Left lung (tissue), 10 donors: ENCODE results near the gene NAALADL2. TPM values are rescaled to one million over a fixed set of nuclear protein-coding genes. Genes with fewer than 3 reads are reported as not detected.
"Not testable (repeated sequence)": the region's sequence is repeated elsewhere in the genome, so short reads cannot be mapped to it uniquely, and the experiment has no call there.

Experiments used
- ATAC-seq: fragments of 200-7000 bp; cut with Tn5 transposase; one replicate; pipeline ENCODE4 v1.9.1; 2020; ENCODE audit warnings: moderate library complexity
- DNase-seq, 4 donors: peaks; one replicate each; pipeline ENCODE4 v3.0.0-alpha.2; 2013 to 2020
- H3K27ac ChIP-seq, 2 donors: fragments of 200-600 bp; sonication (generic) in 1 of 2; one replicate each; pipeline versions ENCODE4 v1.5.0 to v1.8.0; 2020 to 2021
- H3K27me3 ChIP-seq, 2 donors: fragments of 200-600 bp; sonication (generic) in 1 of 2; one replicate each; pipeline versions ENCODE4 v1.5.0 to v1.8.0; 2020 to 2021
- H3K36me3 ChIP-seq, 2 donors: fragments of 200-600 bp; sonication (generic) in 1 of 2; one replicate each; pipeline versions ENCODE4 v1.5.0 to v1.8.0; 2020 to 2021
- H3K4me1 ChIP-seq, 2 donors: fragments of 200-600 bp; one replicate each; pipeline ENCODE4 v1.8.0; 2021
- H3K4me3 ChIP-seq, 2 donors: fragments of 200-600 bp; sonication (generic) in 1 of 2; one replicate each; pipeline versions ENCODE4 v1.5.0 to v1.8.0; 2020 to 2021; ENCODE audit warnings: mild to moderate bottlenecking in 1 of 2
- H3K9me3 ChIP-seq, 2 donors: fragments of 200-600 bp; sonication (generic) in 1 of 2; one replicate each; pipeline versions ENCODE4 v1.5.0 to v1.8.0; 2020 to 2021
- intact Hi-C, 2 donors: fragments of 100-400 bp; cut with DNase I; formaldehyde crosslinking; loops; one replicate each; pipeline versions ENCODE4 v1.11.2 to v1.14.2; 2022
- polyA plus RNA-seq, 6 donors: library from polyadenylated mRNA; unstranded; fragments of 120-200 nt; gene quantifications; one replicate each; pipeline ENCODE4 v1.2.1, GENCODE V29; 2013; ENCODE audit not compliant: insufficient read length in 6 of 6
- total RNA-seq, 2 donors: library from RNA; stranded (reverse); fragmentation: NEBNext Ultra II Directional; extraction: Animal tissue kit (Norgen Biotek cat#: 25700); gene quantifications; one replicate each; pipeline ENCODE4 v1.2.1, GENCODE V29; 2021
- TF ChIP-seq, protein P1 (sequence below), 2 donors: fragments of 200-600 bp; sonication (generic) in 1 of 2; IDR thresholded peaks; one replicate each; pipeline versions ENCODE4 v1.5.0 to v1.8.0; 2021; ENCODE audit warnings: antibody characterized with exemption in 2 of 2
- donor health status: DM: no; HTN: yes; CAD: no.
- donor health status: DM: no; HTN: no; CAD: no.

NAALADL2 gene
- total and polyA plus RNA-seq, 8 donors, result 9.8 to 23.3 (median 17.8) TPM

DNA sequence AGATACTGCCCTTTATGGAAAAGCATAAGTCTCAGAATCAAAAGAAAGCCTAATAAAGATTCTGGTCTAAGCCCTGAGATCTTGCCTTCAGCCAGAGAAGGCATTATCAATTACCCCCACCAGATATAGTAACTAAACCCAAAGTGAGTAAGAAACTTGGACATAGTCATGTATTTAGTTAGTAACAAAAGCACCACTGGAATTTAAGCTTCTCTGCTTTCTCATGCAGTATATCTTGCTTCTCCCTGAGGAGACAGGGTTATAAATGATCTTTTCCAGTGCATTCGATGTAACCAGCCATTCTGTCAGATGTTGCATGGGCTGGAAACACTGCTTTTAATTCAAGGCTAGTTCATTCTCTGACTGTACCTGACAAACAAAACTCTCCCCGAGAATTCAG, 946.7 kb downstream of the NAALADL2 start:
- no peaks in the 10 kb centered on the region for H3K27me3 ChIP-seq
- no peaks in the 10 kb centered on the region for H3K9me3 ChIP-seq
- ATAC-seq (no peak), DNase-seq (no peak)
- H3K4me3 ChIP-seq, result no peak overlapping the region
- no peak overlapping the region for H3K27ac ChIP-seq
- intact Hi-C loops, result no loop called here
- H3K4me1 ChIP-seq, result no peaks in the 10 kb centered on the region
- H3K36me3 ChIP-seq, result no peaks in the 10 kb centered on the region
- TF ChIP-seq, protein P1, sequence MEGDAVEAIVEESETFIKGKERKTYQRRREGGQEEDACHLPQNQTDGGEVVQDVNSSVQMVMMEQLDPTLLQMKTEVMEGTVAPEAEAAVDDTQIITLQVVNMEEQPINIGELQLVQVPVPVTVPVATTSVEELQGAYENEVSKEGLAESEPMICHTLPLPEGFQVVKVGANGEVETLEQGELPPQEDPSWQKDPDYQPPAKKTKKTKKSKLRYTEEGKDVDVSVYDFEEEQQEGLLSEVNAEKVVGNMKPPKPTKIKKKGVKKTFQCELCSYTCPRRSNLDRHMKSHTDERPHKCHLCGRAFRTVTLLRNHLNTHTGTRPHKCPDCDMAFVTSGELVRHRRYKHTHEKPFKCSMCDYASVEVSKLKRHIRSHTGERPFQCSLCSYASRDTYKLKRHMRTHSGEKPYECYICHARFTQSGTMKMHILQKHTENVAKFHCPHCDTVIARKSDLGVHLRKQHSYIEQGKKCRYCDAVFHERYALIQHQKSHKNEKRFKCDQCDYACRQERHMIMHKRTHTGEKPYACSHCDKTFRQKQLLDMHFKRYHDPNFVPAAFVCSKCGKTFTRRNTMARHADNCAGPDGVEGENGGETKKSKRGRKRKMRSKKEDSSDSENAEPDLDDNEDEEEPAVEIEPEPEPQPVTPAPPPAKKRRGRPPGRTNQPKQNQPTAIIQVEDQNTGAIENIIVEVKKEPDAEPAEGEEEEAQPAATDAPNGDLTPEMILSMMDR (IDR thresholded peaks at IDR 0.05), result no peak

DNA sequence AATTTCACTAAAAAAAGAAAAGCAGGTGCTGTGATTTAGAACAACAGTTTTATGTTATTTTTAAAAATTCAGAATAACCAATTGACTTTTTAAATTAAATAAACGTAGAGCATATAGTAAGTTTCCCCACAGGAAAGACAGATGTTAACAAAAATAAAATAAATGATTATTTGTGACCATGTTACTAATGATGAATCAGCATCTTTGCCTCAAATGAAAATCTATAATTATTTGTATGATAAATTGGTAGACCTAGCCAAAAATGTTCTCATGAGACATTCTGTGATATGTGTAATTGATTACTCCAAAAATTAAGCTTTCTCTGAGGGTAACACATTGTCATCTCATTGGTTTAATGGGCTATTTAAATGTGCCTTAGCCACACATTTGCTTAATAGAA, 948.0 kb downstream of the NAALADL2 start:
- peaks cover 0 to 1% of the 10 kb centered on the region in 2 donors for H3K9me3 ChIP-seq
- DNase-seq, result no peak
- no peak overlapping the region for H3K4me3 ChIP-seq
- intact Hi-C loops, result no loop called here
- no peaks in the 10 kb centered on the region for H3K4me1 ChIP-seq
- TF ChIP-seq, protein P1 (IDR thresholded peaks at IDR 0.05), result no peak
- H3K27me3 ChIP-seq, result no peaks in the 10 kb centered on the region
- H3K36me3 ChIP-seq, result no peaks in the 10 kb centered on the region
- no peak for ATAC-seq
- H3K27ac ChIP-seq, result no peak overlapping the region

DNA sequence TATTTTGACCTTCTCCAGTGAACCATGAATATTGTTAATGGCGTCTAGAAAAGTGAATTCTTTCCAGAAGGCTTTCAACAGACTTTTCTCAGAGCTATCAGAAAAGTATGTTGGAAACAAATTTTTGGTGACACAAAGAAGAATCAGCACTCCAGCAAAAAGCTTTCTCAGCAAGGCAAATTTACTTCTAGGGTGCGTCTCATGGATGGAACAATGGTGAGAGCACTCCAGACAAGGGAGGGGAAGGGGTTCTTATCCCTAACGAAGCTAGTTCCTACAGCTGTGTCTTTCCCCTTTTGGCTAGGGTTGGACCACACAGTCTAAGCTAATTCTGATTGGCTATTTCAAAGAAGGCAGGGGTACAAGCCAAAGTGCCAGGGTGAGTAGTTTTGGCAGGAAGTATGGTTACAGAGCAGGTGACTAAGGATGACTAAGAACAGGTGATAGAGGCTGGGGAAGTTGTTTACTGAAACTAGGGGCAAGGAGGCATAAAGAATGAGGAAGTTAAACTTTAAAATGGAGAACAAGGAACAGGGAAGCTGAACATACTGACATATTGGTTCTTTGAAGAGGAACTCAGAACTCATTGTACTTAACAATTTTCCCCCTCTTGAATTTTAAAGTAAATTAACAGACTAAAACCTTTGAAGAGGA, 959.8 kb downstream of the NAALADL2 start:
- TF ChIP-seq, protein P1 (IDR thresholded peaks at IDR 0.05), result no peak

DNA sequence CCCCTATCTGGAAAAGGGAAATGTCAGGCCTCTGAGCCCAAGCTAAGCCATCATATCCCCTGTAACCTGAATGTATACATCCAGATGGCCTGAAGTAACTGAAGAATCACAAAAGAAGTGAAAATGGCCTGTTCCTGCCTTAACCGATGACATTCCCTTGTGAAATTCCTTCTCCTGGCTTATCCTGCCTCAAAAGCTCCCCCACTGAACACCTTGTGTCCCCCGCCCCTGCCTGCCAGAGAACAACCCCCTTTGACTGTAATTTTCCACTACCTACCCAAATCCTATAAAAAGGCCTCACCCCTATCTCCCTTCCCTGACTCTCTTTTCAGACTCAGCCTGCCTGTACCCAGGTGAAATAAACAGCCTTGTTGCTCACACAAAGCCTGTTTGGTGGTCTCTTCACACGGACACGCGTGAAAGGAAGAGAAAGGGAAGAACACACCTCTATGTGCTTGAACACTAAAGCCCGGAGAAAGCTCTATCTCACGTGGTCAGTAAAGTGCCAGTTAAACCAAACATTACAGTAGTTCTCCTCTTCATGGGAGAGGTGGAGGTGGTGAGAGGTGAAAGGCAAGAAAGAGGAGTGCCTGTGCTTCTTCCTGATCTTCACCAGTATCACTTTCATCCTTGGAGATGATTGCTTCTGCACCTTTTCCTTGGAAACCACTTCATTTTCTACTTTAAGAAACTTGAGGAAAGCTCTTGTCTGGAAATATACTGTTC, 963.8 kb downstream of the NAALADL2 start:
- H3K9me3 ChIP-seq, result peaks cover 0 to 36% of the 10 kb centered on the region in 2 donors
- ATAC-seq, H3K27me3 ChIP-seq, H3K4me1 ChIP-seq, H3K27ac ChIP-seq, H3K4me3 ChIP-seq, DNase-seq, H3K36me3 ChIP-seq, intact Hi-C loops: not testable (repeated sequence)

More for the DNA sequence above, 959.8 kb downstream of the NAALADL2 start:
- intact Hi-C loops, result no loop called here
- Histone ChIP-seq H3K27ac (no peak overlapping the region), H3K9me3 (peaks cover 0 to 64% of the 10 kb centered on the region in 2 donors), H3K4me1 (no peaks in the 10 kb centered on the region), H3K27me3 (no peaks in the 10 kb centered on the region), H3K36me3 (no peaks in the 10 kb centered on the region), H3K4me3 (no peak overlapping the region)
- DNase-seq (no peak), ATAC-seq (no peak)

DNA sequence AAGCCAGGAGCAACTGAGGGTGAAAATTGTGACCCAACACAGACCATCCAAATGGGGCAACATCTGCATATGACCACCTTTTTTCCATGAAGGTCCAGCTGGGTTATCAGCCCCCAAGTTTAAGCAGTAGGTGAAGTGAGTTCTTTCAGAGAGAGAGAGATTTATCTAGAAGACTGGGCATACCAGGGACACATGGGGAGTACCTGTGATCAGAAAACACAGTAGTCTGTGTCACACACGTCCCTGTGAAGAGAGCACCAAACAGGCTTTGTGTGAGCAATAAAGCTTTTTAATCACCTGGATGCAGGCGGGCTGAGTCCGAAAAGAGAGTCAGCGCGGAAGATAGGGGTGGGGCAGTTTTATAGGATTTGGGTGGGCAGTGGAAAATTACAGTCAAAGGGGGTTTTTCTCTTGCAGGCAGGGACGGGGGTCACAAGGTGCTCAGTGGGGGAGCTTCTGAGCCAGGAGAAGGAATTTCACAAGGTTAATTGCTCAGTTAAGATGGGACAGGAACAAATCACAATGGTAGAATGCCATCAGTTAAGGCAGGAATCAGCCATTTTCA, 966.0 kb downstream of the NAALADL2 start:
- H3K27me3 ChIP-seq, H3K4me1 ChIP-seq, H3K36me3 ChIP-seq, DNase-seq, H3K4me3 ChIP-seq, H3K27ac ChIP-seq, intact Hi-C loops, ATAC-seq: not testable (repeated sequence)
- peaks cover 0 to 15% of the 10 kb centered on the region in 2 donors for H3K9me3 ChIP-seq

DNA sequence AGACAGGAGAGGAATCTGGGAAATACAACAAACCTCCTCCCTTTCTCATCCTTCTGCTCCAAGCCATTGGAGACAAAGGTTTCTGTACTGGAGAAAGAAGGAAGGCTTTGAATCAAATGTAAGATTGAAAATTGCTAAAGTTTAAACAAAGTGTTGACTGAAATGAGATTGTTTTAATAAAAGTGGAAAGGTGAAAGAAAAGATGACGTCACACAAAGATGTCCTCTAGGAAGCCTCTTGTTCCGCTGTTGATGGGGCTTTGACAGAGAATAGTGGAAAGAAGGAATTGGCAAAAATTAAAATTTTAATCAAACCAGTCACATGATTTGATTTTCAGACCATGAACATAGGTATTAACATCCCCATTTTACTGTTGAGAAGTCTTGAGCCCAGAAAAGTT, 967.6 kb downstream of the NAALADL2 start:
- TF ChIP-seq, protein P1 (IDR thresholded peaks at IDR 0.05), result no peak
- intact Hi-C loops, result no loop called here
- Histone ChIP-seq H3K9me3 (peaks cover 0 to 5% of the 10 kb centered on the region in 2 donors), H3K27me3 (no peaks in the 10 kb centered on the region), H3K27ac (no peak overlapping the region), H3K4me3 (no peak overlapping the region), H3K36me3 (no peaks in the 10 kb centered on the region), H3K4me1 (no peaks in the 10 kb centered on the region)
- no peak for ATAC-seq
- no peak for DNase-seq

DNA sequence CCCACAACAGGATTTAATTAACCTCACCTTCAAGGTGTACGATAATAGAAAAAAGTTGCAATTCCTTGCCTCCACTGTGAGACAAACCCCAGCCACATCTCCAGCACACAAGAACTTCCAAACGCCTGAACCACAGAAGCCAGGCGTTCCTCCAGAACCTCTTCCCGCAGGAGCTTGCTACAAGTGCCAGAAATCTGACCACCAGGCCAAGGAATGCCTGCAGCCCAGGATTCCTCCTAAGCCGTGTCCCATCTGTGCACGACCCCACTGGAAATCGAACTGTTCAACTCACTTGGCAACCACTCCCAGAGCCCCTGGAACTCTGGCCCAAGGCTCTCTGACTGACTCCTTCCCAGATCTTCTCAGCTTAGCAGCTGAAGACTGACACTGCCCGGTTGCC, 970.7 kb downstream of the NAALADL2 start:
- H3K4me1 ChIP-seq, DNase-seq, H3K36me3 ChIP-seq, H3K27me3 ChIP-seq, H3K9me3 ChIP-seq, intact Hi-C loops, ATAC-seq, H3K27ac ChIP-seq, H3K4me3 ChIP-seq: not testable (repeated sequence)

DNA sequence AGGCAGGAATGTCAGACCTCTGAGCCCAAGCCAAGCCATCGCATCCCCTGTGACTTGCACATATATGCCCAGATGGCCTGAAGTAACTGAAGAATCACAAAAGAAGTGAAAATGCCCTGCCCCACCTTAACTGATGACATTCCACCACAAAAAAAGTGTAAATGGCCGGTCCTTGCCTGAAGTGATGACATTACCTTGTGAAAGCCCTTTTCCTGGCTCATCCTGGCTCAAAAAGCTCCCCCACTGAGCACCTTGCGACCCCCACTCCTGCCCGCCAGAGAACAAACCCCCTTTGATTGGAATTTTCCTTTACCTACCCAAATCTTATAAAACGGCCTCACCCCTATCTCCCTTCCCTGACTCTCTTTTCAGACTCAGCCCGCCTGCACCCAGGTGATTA, 976.6 kb downstream of the NAALADL2 start:
- H3K4me3 ChIP-seq, H3K4me1 ChIP-seq, H3K9me3 ChIP-seq, intact Hi-C loops, H3K27me3 ChIP-seq, DNase-seq, ATAC-seq, H3K27ac ChIP-seq, H3K36me3 ChIP-seq: not testable (repeated sequence)
